ENCODE results near the gene DCLK1.

DCLK1 gene

DNA sequence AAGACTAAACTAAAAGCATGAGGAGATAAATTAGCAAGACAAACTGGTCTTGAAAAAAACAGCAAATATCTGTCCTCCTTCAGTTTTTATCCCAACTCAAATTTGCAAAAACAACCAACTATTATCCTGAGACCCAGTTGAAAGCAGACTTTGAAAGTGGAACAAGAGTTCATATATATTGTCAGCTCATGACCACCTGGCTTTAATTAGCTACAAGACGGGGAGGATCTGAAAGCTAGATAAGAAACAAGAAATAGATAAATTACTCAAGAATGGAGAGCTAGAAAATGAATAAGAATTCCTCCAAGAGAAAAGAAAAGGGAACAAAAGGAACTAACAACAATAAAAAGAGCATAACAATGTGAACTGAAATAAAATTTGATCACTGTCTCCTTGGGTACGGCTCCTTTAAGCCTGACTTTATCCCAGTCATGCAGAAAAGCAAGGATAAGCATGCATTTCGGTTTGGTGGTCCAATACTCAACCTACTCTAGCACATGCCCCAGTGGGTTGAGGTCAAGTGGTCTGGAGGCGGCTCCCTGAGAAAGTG, 246.9 kb downstream of the DCLK1 start:
- FAIRE-seq (no peak), DNase-seq (ENCODE audit: insufficient read length, low spot score) (no peak)
- TF ChIP-seq, protein P1, sequence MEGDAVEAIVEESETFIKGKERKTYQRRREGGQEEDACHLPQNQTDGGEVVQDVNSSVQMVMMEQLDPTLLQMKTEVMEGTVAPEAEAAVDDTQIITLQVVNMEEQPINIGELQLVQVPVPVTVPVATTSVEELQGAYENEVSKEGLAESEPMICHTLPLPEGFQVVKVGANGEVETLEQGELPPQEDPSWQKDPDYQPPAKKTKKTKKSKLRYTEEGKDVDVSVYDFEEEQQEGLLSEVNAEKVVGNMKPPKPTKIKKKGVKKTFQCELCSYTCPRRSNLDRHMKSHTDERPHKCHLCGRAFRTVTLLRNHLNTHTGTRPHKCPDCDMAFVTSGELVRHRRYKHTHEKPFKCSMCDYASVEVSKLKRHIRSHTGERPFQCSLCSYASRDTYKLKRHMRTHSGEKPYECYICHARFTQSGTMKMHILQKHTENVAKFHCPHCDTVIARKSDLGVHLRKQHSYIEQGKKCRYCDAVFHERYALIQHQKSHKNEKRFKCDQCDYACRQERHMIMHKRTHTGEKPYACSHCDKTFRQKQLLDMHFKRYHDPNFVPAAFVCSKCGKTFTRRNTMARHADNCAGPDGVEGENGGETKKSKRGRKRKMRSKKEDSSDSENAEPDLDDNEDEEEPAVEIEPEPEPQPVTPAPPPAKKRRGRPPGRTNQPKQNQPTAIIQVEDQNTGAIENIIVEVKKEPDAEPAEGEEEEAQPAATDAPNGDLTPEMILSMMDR (IDR thresholded peaks at IDR 0.05; ENCODE audit: insufficient read depth, missing control alignments), result no peak

DNA sequence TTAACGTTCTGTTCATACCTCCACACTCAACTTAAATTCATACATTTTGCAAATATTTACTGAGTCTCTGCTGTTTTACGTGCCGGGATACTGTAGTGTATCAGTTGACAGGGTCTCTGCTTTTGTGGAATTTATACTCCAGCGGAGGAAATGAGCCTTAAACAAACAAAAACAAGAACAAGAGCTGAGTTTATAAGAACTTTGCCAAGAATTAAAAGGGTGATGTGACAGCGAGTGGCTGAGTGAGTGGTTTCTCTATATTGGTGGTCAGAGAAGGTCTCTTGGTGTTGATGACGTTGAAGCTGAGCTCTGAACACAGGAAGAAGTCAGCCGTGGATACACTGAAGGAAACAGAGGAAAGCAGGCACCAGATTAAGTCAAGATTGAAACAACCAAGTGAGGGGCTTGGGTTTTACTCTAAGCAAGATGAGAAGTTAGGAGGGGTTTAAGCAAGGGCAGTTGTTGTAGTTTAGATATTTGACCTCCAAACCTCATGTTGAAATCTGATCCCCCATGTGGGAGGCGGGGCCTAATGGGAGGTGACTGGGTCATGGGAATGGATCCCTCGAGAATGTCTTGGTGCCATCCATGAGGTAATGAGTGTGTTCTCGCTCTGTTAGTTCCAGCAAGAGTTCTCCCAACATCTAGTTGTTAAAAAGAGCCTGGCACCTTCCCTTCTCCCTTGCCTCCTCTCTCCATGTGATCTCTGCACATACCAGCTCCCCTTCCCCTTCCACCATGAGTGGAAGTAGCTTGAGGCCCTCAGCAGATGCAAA, 248.3 kb downstream of the DCLK1 start:
- no peak for DNase-seq (ENCODE audit: insufficient read length, low spot score)
- TF ChIP-seq, protein P1 (IDR thresholded peaks at IDR 0.05; ENCODE audit: insufficient read depth, missing control alignments), result no peak
- FAIRE-seq, result no peak

DNA sequence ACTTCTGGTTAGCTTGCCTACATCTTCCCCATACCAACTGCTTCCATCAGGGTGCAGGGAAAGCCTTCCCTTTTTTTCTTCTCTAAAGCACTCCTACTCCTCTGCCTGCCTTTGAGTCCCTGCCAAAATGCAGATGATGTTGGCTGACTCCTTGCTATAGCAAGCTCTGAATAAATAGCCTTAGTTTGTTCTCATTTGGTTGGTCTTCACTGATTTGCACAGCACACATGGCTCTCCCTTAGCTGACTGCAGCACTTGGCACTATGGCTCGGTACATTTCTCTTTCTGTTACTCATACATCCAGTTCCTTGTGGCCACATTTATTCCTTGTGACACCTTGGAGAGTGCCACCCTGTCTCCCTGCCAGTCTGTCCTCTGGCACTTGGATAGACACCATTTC, 249.8 kb downstream of the DCLK1 start:
- TF ChIP-seq, protein P1 (IDR thresholded peaks at IDR 0.05; ENCODE audit: insufficient read depth, missing control alignments), result no peak

DNA sequence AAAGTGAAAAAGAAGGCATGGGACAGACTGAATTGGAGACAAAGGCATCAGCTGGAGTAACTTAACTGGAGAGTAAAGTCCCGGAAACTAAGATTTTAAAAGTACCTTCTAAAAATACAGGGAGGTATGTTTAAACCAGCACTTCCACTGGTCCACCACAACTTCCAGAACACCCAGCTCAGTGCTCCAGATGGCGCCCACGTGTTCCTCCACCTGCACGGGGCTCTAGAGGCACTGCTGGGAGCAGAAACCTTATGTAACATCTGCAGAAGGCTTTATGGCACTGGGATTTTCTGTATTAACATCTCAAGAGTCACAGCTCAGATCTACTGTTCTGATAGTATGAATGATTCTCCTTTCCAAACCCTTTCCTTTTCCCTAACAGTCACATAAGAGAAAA, 252.1 kb downstream of the DCLK1 start:
- DNase-seq (ENCODE audit: insufficient read length, low spot score), result no peak
- TF ChIP-seq, protein P1 (IDR thresholded peaks at IDR 0.05; ENCODE audit: insufficient read depth, missing control alignments), result no peak

More for the DNA sequence above, 249.8 kb downstream of the DCLK1 start:
- DNase-seq (ENCODE audit: insufficient read length, low spot score), result no peak
- FAIRE-seq, result no peak

DNA sequence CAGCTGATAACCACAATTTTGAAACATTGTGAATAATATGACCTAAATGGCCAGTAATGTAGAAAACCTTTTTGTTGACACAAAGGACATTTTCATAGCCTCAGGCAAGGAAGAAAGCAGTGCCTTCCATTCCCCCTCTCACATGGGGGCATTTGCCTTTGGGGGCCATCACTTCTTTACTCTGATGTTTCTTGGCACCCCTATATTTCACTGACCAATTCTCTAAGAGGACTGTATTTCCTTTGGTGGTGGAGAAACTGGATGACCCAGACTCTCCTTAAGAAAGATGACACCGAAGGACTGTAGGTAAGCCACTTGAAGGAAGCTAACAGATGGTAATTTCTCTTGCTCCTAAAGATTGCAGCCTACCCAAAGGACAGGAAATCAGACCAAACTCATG, 254.6 kb downstream of the DCLK1 start:
- TF ChIP-seq, protein P1 (IDR thresholded peaks at IDR 0.05; ENCODE audit: insufficient read depth, missing control alignments), result no peak
- FAIRE-seq (no peak), DNase-seq (ENCODE audit: insufficient read length, low spot score) (no peak)

More for the DNA sequence above, 252.1 kb downstream of the DCLK1 start:
- FAIRE-seq, result no peak

DNA sequence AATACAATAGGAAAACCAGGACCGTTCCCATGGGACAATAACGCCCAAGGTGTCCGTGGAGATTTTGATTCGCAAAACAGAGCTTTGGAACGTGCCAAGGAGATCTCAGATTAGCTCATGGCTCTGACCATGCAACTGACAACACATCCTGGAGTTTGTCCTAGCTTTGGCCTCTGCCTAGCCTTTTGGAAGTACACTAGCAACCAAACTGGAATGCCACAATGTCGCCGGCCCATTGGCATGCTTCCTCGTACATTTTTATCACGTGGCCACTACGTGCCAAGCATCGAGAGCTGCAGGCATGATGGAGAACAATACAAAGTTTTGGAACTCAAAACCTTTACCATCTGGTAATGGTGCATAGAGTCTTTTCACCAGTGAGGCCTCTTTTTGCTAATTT, 256.5 kb downstream of the DCLK1 start:
- FAIRE-seq (no peak), DNase-seq (ENCODE audit: insufficient read length, low spot score) (no peak)
- TF ChIP-seq, protein P1 (IDR thresholded peaks at IDR 0.05; ENCODE audit: insufficient read depth, missing control alignments), result no peak

DNA sequence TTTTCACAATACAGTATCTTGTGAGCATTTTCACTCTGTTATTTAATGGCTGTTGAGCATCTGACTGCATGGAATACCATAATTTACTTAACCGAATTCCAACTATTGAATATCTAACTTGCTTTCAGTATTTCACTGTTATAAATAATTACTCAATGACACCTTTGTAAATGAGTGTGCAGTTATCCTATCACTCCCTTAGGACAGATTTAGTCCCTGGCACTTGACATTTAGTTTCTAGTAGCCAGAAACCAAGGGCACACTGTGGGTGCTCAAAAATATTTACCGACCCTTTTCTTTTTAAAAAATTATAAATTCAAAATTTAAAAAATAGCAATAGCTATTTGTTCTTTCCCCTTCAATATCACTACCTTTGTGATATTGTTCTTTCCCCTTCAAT, 258.8 kb downstream of the DCLK1 start:
- DNase-seq (ENCODE audit: insufficient read length, low spot score) (no peak), FAIRE-seq (no peak)
- TF ChIP-seq, protein P1 (IDR thresholded peaks at IDR 0.05; ENCODE audit: insufficient read depth, missing control alignments), result no peak

Measured in D721Med (cell line).